ENCODE results near the gene ARHGAP30.
A peak's percentile ranks its signal among the peaks of the same experiment; 100 is the strongest.

Gene ARHGAP30

GRCh38 chr1:161009602-161010211 lies 60.0 kb downstream of the ARHGAP30 start:
- Mint-ChIP-seq H3K36me3 (ENCODE audit: low read depth) (no peaks in the 10 kb centered on the region), H3K9me3 (no peaks in the 10 kb centered on the region), H3K27me3 (no peaks in the 10 kb centered on the region), H3K4me3 (no peak overlapping the region), H3K4me1 (ENCODE audit: low read depth) (peaks cover 36% of the 10 kb centered on the region), H3K27ac (no peak overlapping the region)
- no peak for DNase-seq

GRCh38 chr1:161008869-161009510 lies 60.7 kb downstream of the ARHGAP30 start:
- Mint-ChIP-seq H3K9me3 (no peaks in the 10 kb centered on the region), H3K27me3 (no peaks in the 10 kb centered on the region), H3K36me3 (ENCODE audit: low read depth) (no peaks in the 10 kb centered on the region), H3K4me3 (no peak overlapping the region), H3K4me1 (ENCODE audit: low read depth) (peaks cover 31% of the 10 kb centered on the region), H3K27ac (peak overlapping the region; percentile 7)
- DNase-seq, result no peak

GRCh38 chr1:161007369-161007768 lies 62.3 kb downstream of the ARHGAP30 start:
- no peaks in the 10 kb centered on the region for H3K9me3 Mint-ChIP-seq
- no peak for DNase-seq
- H3K27ac Mint-ChIP-seq, result no peak overlapping the region
- peaks cover 17% of the 10 kb centered on the region for H3K4me1 Mint-ChIP-seq (ENCODE audit: low read depth)
- no peaks in the 10 kb centered on the region for H3K27me3 Mint-ChIP-seq
- H3K36me3 Mint-ChIP-seq (ENCODE audit: low read depth), result no peaks in the 10 kb centered on the region
- H3K4me3 Mint-ChIP-seq, result no peak overlapping the region

- DNase-seq, result no peak
- Mint-ChIP-seq H3K27me3 (no peaks in the 10 kb centered on the region), H3K27ac (no peak overlapping the region), H3K9me3 (no peaks in the 10 kb centered on the region), H3K4me3 (no peak overlapping the region), H3K36me3 (ENCODE audit: low read depth) (no peaks in the 10 kb centered on the region), H3K4me1 (ENCODE audit: low read depth) (peaks cover 12% of the 10 kb centered on the region)
Measured at GRCh38 chr1:161006563-161006962, 63.1 kb downstream of the ARHGAP30 start.

GRCh38 chr1:161001525-161001924 lies 68.2 kb downstream of the ARHGAP30 start:
- H3K27ac Mint-ChIP-seq, result no peak overlapping the region
- no peak overlapping the region for H3K4me3 Mint-ChIP-seq
- no peaks in the 10 kb centered on the region for H3K9me3 Mint-ChIP-seq
- peaks cover 9% of the 10 kb centered on the region for H3K4me1 Mint-ChIP-seq (ENCODE audit: low read depth)
- no peak for DNase-seq
- peaks cover 24% of the 10 kb centered on the region for H3K36me3 Mint-ChIP-seq (ENCODE audit: low read depth)
- no peaks in the 10 kb centered on the region for H3K27me3 Mint-ChIP-seq

GRCh38 chr1:161000736-161001480 lies 68.8 kb downstream of the ARHGAP30 start:
- no peak for DNase-seq
- Mint-ChIP-seq H3K27ac (no peak overlapping the region), H3K36me3 (ENCODE audit: low read depth) (peaks cover 24% of the 10 kb centered on the region), H3K4me1 (ENCODE audit: low read depth) (peaks cover 12% of the 10 kb centered on the region), H3K4me3 (no peak overlapping the region), H3K9me3 (no peaks in the 10 kb centered on the region), H3K27me3 (no peaks in the 10 kb centered on the region)

- no peak overlapping the region for H3K4me3 Mint-ChIP-seq
- H3K4me1 Mint-ChIP-seq (ENCODE audit: low read depth), result peaks cover 24% of the 10 kb centered on the region
- H3K36me3 Mint-ChIP-seq (ENCODE audit: low read depth), result peaks cover 24% of the 10 kb centered on the region
- H3K9me3 Mint-ChIP-seq, result no peaks in the 10 kb centered on the region
- H3K27ac Mint-ChIP-seq, result peak overlapping the region; percentile 13
- DNase-seq, result no peak
- H3K27me3 Mint-ChIP-seq, result no peaks in the 10 kb centered on the region
Measured at GRCh38 chr1:160999376-160999775, 70.3 kb downstream of the ARHGAP30 start.

- Mint-ChIP-seq H3K4me1 (ENCODE audit: low read depth) (peaks cover 29% of the 10 kb centered on the region), H3K27me3 (no peaks in the 10 kb centered on the region), H3K27ac (peak overlapping the region; percentile 60), H3K9me3 (no peaks in the 10 kb centered on the region), H3K36me3 (ENCODE audit: low read depth) (peaks cover 24% of the 10 kb centered on the region), H3K4me3 (no peak overlapping the region)
- DNase-seq, result peak; percentile 64
Measured at GRCh38 chr1:160997323-160998038, 72.2 kb downstream of the ARHGAP30 start.
